ENCODE results near the gene BBIP1. TPM values are rescaled to one million over a fixed set of nuclear protein-coding genes. Genes with fewer than 3 reads are reported as not detected.
"Not testable (repeated sequence)": the region's sequence is repeated elsewhere in the genome, so short reads cannot be mapped to it uniquely, and the experiment has no call there.

Gene BBIP1
- polyA plus RNA-seq, 1 donor, result 20.8 TPM

- peak; percentile 51 for DNase-seq
Observed at GRCh38 chr10:110919971-110920881, 1.2 kb upstream of the BBIP1 start.

GRCh38 chr10:110919349-110919931 lies 460 bp upstream of the BBIP1 start, which contains the start of gene SHOC2:
Gene SHOC2 (plus strand): TSS chr10:110919604. CDS start chr10:110964359, 44,755 bp downstream.
- DNase-seq, result no peak

GRCh38 chr10:110918269-110918642 lies 724 bp downstream of the BBIP1 start:
- peak; percentile 94 for DNase-seq

- DNase-seq, result no peak
Observed at GRCh38 chr10:110916554-110917346, 2.2 kb downstream of the BBIP1 start.

- DNase-seq, result not testable (repeated sequence)
Observed at GRCh38 chr10:110915600-110915999, 3.4 kb downstream of the BBIP1 start.

- no peak for DNase-seq
Observed at GRCh38 chr10:110915035-110915434, 3.9 kb downstream of the BBIP1 start.

- DNase-seq, result no peak
Observed at GRCh38 chr10:110914431-110914830, 4.5 kb downstream of the BBIP1 start.

- DNase-seq, result no peak
Observed at GRCh38 chr10:110912374-110912773, 6.6 kb downstream of the BBIP1 start.

GRCh38 chr10:110910138-110910537 lies 8.8 kb downstream of the BBIP1 start:
- DNase-seq, result no peak

GRCh38 chr10:110903280-110904278 lies 15.4 kb downstream of the BBIP1 start:
- DNase-seq, result no peak

GRCh38 chr10:110901954-110902819 lies 16.8 kb downstream of the BBIP1 start:
- DNase-seq, result no peak

GRCh38 chr10:110900983-110901382 lies 18.0 kb downstream of the BBIP1 start:
- DNase-seq, result no peak

- DNase-seq, result no peak
Observed at GRCh38 chr10:110898391-110898790, 20.6 kb downstream of the BBIP1 start.

- no peak for DNase-seq
Observed at GRCh38 chr10:110897184-110897583, 21.8 kb downstream of the BBIP1 start.

- DNase-seq, result no peak
Observed at GRCh38 chr10:110893559-110894179, 25.3 kb downstream of the BBIP1 start.

- DNase-seq, result no peak
Observed at GRCh38 chr10:110892602-110893288, 26.2 kb downstream of the BBIP1 start.

- no peak for DNase-seq
Observed at GRCh38 chr10:110887560-110887959, 31.4 kb downstream of the BBIP1 start.

GRCh38 chr10:110885932-110886674 lies 32.9 kb downstream of the BBIP1 start:
- no peak for DNase-seq

GRCh38 chr10:110883924-110884323 lies 35.1 kb downstream of the BBIP1 start:
- DNase-seq, result no peak
